HS-27A (cell line): ENCODE data around the gene SLC6A2.
"Not testable (repeated sequence)": the region's sequence is repeated elsewhere in the genome, so short reads cannot be mapped to it uniquely, and the experiment has no call there.

Experiments
- DNase-seq: peaks from one replicate; pipeline ENCODE4 v3.0.0-alpha.2; 2012; ENCODE audit warnings: low read depth, missing footprints

SLC6A2 gene

DNA sequence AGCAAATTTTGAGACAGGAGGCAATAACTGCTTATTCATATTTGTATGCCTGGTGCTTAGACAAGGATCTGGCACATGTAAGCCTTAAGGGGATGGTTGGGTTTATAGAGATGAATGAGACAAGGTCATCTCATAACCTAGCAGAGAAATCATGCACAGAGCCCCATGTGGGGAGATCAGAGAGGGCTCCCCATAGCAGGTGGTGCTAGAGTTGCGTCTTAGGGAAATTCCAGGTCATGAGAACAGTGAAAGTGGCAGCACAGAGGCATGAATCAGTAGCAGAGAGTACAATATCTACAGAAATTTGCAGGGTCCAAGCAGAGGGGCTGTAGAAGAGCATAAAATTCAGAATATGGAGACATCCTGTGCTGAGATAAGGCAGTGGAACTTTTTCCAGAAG, 57.3 kb downstream of the SLC6A2 start:
- DNase-seq = no peak

GRCh38 chr16:55717326-55717725, 61.5 kb downstream of the SLC6A2 start:
- no peak for DNase-seq

DNA sequence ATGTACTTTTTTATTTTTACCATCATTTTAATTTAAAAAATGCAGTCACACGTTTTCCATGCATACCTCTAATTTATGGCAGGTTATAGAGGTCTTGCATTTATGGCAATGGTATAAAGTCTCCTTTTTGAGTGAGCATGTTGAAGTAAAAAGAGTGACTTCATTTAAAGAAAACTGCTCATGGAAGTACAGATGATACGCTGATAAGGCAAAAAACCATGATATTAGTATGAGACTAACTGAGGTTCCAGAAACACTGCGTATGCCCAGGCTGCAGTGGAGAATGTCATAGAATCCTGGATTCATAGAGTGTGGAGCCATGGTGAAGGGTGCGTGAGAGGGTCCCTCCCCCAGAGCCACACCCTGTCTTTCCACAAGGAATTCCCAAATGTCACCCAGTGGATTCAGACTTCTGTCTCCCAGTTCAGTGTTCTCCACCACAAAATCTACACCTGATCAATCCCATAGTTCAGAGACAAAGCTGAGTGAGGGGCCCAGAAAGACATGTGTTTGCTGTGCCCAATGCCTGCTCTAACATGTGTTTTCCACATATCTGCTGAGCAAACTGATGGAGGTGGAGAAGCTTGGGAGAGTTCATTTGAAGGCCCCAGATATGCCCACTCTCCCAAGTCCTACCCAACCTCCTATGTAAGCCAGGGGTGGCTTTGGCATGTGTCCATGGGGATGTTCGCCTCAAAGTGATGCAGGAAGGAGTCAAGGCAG, 69.4 kb downstream of the SLC6A2 start:
- DNase-seq = no peak

- no peak for DNase-seq
Observed at GRCh38 chr16:55728797-55729196, 73.0 kb downstream of the SLC6A2 start.

DNA sequence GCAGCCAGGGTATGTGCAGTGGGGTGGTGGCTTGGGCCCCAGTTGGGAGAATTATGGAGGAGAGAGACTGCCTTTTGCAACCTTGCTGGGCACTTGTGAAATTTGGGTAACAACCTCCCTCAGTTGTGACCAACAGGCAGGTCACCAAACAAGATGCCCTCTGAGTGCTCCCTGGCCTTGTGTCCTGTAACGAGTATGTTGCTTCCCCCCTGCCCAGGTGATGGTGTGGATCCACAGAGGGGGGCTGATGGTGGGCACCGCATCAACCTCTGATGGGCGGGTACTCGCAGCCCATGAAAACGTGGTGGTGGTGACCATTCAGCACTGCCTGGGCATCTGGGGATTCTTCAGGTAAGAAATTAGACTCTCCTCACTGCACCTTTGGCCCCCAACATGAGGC, 74.3 kb downstream of the SLC6A2 start:
- no peak for DNase-seq

DNA sequence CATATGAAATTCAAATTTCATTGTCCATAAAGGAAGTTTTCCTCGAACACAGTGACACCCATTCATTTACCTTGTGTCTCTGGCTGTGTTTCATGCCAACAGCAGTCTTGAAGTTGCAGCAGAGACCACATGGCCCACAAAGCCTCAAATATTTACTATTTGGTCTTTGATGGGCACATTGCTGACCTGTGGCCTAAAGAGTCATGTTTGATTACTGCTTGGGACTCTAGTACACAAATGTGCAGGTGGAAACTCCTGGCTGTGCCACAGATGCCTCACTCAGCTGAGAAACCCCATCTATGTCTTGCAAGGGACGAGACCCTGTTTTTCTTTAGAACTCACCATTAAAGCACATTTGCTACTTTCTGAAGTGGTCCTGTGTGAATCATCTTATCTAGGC, 76.7 kb downstream of the SLC6A2 start:
- DNase-seq = no peak

DNA sequence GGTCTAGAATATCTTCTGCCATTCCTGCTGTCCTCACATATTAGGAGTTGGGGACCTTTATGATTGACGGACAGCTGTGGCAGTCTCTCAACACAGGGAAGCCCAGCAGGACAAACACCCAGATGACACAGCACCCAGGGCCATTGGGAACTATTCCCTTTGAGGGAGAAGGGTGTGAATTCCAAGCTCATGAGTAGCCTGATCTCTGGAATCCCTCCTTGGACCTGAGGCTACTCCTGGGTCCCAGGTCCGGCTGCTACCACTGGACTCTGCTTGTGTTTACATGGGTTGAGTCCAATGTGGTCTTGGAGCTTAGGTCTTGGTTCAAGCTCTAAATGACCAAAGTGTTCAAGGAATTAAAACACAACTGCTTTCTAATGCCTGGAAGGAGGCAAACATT, 78.9 kb downstream of the SLC6A2 start:
- DNase-seq = no peak

- DNase-seq = no peak
Observed at GRCh38 chr16:55735120-55735781, 79.5 kb downstream of the SLC6A2 start.

DNA sequence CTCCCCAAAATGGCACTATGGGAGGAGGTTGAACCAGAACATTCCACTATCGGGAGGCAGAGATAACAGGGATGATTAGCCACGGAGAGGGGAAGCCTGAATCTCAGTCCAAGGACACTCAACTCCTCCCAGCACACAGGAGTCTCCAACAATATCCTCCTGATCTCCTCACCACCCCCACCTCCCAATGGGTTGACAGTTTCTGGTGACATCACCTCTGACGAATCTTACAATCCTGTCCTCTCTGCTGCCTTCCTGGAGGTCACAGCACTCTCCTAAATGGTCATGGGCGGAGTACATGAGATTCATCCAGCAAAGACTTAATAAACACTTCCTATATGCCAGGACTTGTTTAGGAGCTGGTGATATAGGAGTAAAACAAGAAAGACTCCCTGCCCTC, 80.9 kb downstream of the SLC6A2 start:
- DNase-seq = no peak

DNA sequence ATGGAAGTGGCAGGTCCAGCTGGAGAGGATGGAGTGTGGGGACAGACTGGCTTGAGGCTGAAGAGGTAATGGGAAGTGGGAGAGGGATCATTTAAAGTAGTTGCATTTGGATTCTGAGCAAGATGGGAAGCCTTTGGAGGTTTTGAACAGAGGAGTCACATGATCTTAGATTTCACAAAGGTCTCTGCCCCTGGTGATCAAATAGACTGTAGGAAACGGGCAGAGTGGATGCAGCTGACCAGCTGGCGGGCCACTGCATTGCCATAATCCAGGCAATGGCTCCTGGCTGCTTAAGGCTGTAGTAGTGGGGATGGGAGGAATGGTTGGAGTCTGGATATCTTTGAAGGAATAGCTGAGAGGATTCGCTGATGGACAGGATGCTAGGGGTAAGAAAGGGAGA, 81.5 kb downstream of the SLC6A2 start:
- no peak for DNase-seq

DNA sequence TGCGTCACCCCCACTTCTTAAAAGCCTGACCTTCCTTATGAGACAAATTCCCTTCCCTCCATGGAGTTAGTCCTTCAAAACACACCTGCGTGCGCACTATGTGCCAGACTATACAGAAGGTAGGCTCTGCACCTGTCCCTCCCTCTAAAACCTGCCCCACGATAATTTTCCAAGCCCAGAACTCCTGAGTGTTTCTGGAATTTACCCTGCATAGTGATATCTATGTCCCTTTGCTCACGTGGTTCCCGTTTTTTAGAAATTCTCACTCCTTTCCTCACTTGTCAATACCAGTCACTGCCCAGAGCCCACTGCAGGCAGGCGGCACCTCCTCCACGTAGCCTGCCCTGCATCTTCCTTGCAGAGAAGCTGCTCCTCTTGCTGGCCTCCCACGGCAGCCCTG, 82.2 kb downstream of the SLC6A2 start:
- no peak for DNase-seq

- DNase-seq = no peak
Observed at GRCh38 chr16:55746081-55746480, 90.3 kb downstream of the SLC6A2 start.

DNA sequence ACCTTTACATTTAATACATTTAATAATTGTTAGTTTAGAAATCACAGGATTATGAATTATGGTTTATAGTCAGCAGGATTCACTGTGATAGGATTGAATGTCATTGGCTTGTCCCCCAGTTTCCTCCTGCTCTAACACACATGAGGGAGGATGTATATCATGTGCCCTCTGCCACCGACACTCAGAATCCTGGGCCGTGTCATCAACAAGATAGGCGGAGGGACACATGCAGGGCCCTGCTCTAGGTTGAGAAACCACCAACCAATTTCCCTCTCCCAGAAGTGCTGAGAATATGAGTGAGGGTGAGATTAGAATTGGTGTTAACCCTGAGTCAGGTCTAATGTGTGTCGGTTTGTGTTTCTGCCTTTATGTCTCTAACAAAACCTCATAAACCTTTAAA, 92.0 kb downstream of the SLC6A2 start:
- no peak for DNase-seq

DNA sequence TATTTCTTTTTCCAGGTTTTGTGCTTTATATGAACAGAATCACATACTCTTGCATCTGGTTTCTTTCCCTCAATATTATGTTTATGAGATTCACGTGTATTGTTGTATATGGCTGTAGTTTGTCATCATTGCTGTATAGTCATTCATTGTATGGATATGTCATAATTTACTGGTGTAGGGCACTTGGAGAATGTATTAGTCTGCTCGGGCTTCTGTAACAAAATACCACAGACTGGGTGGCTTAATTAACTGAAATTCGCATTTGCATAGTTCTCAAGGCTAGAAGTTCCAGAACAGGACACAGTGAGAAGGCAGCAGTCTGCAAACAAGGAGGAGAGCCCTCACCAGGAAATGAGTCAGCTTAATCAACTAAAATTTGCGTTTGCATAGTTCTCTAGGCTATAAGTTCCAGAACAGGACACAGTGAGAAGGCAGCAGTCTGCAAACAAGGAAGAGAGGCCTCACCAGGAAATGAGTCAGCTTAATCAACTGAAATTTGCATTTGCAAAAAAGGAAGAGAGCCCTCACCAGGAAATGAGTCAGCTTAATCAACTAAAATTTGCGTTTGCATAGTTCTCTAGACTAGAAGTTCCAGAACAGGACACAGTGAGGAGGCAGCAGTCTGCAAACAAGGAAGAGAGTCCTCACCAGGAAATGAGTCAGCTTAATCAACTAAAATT, 96.8 kb downstream of the SLC6A2 start:
- DNase-seq = not testable (repeated sequence)

- DNase-seq = not testable (repeated sequence)
Observed at GRCh38 chr16:55753145-55753631, 97.4 kb downstream of the SLC6A2 start.
